GM10248 (cell line): ENCODE results near the gene SIGLEC7.

Experiments used
- CTCF ChIA-PET: fragments of 300-600 bp; sonication (Branson Sonifier 250); formaldehyde crosslinking; extraction: SDS; loops from one replicate; lab custom pipeline; 2021; ENCODE audit warnings: antibody characterized with exemption; lab: Yijun Ruan, JAX
- POLR2A ChIA-PET: fragments of 350-650 bp; sonication (Branson Sonifier 250); formaldehyde crosslinking; extraction: SDS; loops from one replicate; lab custom pipeline; 2020; ENCODE audit warnings: antibody characterized with exemption; lab: Yijun Ruan, JAX
- DNase-seq: peaks from one replicate; pipeline ENCODE4 v3.0.0; 2012; ENCODE audit errors: extremely low spot score
- TF ChIP-seq, protein P1 (sequence below): IDR thresholded peaks from 2 replicates; pipeline ENCODE4 v1.5.1; 2012; ENCODE audit warnings: mild to moderate bottlenecking, low read depth; ENCODE audit errors: extremely low read depth, missing control alignments, control extremely low read depth

The SIGLEC7 gene

DNA sequence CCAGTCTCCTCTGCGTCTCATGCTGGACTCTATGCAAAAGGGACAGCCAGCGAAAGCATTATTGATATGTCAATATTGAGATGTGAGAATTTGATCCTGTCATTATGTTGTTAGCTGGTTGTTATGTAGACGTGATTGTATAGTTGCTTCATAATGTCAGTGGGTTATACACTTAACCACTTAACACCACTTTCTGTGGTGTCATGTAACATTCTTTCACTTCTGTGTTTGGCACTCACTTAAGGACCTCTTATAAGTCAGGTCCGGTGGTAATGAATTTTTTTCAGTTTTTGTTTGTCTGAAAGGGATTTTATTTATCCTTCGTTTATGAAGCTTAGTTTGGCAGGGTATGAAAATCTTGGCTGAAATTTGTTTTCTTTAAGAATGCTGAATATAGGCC lies 7.1 kb upstream of the SIGLEC7 start:
- ChIA-PET CTCF (interaction anchor here (0.9 to 1.9 kb wide), 4 partner anchors 11 to 213 kb away, joined by 3 to 5 read pairs (median 3); no protein-coding TSS in a partner anchor), POLR2A (no interaction called here)
- TF ChIP-seq, protein P1, sequence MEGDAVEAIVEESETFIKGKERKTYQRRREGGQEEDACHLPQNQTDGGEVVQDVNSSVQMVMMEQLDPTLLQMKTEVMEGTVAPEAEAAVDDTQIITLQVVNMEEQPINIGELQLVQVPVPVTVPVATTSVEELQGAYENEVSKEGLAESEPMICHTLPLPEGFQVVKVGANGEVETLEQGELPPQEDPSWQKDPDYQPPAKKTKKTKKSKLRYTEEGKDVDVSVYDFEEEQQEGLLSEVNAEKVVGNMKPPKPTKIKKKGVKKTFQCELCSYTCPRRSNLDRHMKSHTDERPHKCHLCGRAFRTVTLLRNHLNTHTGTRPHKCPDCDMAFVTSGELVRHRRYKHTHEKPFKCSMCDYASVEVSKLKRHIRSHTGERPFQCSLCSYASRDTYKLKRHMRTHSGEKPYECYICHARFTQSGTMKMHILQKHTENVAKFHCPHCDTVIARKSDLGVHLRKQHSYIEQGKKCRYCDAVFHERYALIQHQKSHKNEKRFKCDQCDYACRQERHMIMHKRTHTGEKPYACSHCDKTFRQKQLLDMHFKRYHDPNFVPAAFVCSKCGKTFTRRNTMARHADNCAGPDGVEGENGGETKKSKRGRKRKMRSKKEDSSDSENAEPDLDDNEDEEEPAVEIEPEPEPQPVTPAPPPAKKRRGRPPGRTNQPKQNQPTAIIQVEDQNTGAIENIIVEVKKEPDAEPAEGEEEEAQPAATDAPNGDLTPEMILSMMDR = no peak
- no peak for DNase-seq

DNA sequence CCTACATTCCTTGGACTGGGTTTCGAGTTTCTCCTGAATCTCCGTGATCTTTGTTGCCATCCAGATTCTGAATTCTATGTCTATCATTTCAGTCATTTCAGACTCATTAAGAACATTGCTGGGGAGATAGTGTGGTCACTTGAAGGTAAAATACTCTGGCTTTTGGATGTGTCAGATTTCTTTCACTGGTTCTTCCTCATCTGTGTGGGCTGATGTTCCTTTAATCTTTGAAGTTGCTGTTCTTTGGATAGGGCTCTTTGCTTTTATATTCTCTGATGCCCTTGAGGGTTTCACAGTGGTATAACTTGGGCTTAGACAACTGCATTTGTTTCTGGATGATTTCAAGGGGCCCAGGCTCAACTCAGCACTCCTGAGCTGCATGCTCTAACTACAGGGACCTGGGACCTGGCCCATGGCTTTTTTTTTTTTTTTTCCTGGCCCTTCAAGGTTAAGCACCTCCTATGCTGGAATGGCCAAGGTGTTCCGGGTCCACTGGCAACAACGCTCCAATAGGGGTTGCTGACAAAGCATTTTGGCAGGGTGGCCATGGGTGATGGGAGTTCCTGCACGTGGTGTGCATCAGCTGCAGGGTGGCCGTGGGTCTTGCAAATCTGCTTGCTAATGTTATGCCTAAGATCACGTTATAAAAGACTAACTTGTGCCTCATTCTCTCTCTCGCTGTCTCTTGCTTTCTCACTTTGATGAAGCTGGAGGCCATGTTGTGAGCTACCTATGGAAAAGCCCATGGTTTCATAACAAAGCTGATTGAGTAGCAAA lies 5.9 kb upstream of the SIGLEC7 start:
- POLR2A ChIA-PET = no interaction called here
- CTCF ChIA-PET = no interaction called here
- DNase-seq = no peak
- TF ChIP-seq, protein P1 = no peak

DNA sequence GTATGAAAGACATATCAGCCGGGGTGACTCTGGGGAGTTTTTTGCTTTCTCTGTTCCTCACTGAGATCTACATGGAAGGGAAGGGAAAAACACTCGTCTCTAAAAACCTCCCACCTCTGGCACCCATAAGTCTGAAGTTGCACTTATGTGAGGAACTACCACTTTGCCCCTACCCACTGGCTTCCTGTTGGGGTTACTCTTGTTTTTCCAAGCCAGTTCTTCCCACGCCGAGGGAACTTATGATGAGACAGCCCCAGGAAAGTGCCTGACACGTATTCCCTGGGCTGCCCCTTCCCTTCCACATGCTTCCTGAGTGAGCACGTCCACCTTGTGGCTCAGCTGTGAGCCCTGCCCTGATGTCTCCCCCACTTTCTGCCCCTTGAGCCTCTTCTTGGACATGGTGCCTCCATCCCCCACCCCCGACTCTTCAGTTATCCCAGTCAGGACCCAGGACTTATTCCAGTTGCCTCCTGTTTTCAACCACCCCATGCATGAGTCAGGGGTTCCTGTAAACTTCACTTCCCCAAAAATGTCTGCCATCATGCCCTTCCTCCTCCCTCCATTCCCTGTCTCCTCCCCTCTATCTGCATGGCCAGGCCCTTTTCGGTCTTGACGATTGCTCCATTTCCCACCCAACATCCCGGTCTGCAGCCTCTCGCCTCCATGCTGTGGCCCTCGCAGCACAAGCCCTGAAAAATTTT lies 5.1 kb upstream of the SIGLEC7 start:
- no peak for DNase-seq
- ChIA-PET POLR2A (no interaction called here), CTCF (interaction anchor here (1.6 to 1.7 kb wide), 2 partner anchors 11 to 21 kb away, joined by 3 to 9 read pairs; no protein-coding TSS in a partner anchor)
- TF ChIP-seq, protein P1 = no peak

DNA sequence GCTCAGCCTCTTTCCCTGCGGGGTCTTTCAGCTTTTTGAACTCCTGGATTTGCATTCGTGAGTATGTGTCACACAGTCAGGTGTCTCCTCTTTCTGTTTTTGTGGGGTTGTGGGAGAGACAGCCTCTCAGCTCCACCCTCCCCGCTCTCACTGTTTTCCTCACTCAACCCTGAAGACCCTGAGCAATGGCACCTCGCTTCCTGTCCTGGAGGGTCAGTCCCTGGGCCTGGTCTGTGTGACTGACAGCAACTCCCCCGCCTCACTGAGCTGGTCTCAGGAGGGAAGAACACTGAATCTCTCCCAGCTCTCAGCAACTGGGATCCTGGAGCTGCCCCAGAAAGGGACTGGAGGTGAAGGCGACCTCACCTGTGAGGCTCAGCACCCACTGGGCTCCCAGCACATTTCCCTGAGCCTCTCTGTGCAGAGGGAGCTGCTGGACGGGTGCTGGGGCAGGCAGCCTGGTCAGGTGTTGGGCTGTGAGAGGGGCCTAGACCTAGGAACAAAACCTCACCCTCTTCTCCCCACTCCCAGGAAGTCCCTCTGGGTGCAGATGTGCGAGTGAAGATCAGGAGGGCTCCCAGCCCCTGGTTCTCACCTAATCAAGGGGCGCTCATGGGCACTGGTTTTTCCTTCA lies 4.2 kb upstream of the SIGLEC7 start:
- DNase-seq = no peak
- CTCF ChIA-PET = interaction anchor here (1.6 to 1.7 kb wide), 2 partner anchors 10 to 20 kb away, joined by 3 to 9 read pairs; no protein-coding TSS in a partner anchor
- POLR2A ChIA-PET = no interaction called here
- TF ChIP-seq, protein P1 = no peak

DNA sequence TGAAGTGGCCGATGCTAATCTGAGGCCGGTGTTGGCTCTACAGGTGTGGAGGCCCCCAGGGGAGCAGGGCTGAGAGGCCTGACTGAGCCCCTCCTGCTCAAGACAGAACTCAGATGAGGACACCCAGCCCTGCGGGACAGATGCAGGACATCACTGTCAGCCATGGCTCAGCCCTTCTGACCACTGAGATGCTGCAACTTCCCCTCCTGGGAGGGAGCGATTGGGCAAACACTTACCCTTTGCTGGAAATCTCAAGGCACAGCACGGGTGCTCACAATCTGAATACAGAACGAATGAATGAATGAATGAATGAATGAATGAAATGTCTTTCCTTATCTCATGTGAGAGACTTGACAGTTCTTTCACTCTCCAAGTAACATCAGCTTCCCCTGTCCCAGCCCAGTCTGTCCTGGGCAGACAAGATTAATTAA lies 3.5 kb upstream of the SIGLEC7 start:
- ChIA-PET CTCF (interaction anchor here (1.6 to 1.7 kb wide), 2 partner anchors 9 to 19 kb away, joined by 3 to 9 read pairs; no protein-coding TSS in a partner anchor), POLR2A (no interaction called here)
- DNase-seq = no peak
- TF ChIP-seq, protein P1 = no peak
